ENCODE results near the gene IGFBP1.

The IGFBP1 gene

DNA sequence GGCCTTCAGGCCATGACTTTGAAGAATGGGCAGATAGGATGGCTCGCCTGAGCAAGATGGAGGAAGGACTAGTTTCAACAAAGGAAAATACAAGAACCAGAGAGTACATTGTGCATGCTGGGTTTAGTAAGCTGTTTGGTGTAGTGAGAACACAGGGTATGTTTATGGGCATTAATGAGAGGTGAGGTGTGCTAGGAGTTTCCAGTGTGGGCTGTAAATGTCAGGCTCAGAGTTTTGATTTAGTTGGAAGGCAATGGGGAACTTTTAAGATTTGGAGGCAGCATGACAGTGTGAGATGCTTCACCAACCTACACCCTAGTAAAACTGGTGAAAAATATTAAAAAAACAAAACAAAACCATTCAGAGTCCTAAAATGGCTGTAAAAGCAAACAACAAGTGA, 13.3 kb downstream of the IGFBP1 start:
- no peak for DNase-seq (ENCODE audit: low read depth in 3 of 3, low spot score in 1 of 3)

DNA sequence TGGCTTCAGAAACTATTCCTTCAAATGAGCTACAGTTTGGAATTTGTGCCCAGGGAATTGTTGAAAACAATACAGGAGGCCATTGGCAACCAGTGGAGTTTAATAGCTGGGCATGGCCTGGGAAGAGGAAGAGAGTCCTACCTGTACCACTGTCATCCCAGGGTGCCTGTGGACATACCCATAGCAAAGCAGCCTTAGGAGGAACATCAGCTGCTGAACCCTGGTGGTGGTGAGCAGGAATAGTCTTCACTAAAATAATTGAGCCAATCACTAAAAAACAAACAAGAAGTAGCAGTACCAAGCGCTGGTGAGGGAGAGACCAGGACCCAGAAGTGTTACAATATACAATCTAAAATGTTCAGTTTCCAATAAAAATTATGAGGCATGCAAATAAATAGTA, 14.5 kb downstream of the IGFBP1 start:
- no peak for DNase-seq (ENCODE audit: low read depth in 3 of 3, low spot score in 1 of 3)

DNA sequence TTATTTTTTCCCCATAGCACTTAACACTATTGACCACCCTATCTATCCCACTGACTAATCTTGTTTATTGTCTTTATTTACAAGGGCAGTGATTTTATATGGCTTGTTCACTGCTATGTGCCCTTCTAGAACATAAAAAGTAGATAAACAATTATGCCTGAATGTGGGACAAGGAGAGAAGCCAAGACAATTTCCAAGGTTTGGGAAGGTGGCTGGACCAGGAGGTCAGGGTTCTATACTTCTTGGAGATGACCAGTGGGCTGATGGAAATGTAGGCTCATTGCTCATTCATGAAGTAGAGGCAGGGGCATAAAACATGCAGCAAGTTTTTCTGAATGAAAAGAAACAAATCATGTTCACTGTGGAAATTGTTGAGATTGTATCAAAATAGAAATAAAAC, 21.3 kb downstream of the IGFBP1 start:
- no peak for DNase-seq (ENCODE audit: low read depth in 3 of 3, low spot score in 1 of 3)

DNA sequence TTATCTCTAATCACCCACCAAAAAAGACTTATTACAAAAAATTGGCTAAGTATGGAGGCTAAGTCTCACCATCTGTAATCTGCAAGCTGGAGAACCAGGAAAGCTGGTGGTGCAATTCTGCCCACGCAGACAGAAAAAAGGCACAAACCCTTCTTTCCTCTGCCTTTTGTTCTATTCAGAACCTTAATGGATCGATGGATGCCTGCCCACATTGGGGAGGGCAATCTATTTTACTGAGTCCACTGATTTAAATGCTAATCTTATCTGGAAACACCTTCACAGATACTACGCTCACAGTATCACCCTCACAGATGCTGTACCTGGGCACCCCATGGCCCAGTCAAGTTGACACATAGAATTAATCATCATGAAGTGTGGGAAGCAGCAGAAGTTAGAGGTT, 22.6 kb downstream of the IGFBP1 start:
- no peak for DNase-seq (ENCODE audit: low read depth in 3 of 3, low spot score in 1 of 3)

DNA sequence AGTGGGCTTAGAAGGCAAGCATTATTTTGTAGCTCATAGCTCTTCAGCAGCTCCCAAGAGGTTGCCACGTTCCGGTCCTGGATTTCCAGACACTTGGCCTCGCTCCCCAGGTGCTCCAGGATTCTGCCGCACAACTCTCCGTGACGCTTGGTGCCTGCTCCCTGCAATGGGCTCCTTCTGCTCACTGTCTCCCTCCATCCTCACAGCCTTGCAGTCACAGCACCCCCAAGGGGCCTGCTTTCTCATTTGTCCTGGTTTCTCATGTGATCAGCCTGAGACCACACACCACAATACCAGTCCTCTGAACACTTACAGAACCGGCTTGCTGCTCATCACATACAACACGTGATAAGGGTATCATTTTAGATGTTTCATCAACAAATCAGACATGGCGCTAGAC, 23.0 kb downstream of the IGFBP1 start:
- DNase-seq (ENCODE audit: low read depth in 3 of 3, low spot score in 1 of 3), result no peak

DNA sequence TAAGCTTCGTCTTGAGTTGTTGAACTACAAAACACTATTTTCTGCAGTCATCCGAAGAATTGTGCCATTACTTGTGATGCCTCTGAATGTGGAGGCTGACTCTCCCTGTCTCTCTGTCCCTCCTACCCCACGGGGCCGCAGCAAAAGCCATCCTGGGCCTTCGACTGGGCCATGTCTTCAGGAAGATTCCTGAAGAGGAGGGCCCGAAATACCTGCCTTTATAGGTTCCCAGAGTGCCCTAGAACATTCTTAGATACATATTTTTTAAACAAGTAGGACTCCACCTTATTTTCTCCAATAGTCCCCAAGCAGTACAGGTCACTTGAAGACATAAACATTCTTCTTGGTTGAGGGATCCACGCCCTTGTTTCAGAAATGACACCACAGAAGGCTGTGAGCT, 24.7 kb downstream of the IGFBP1 start:
- no peak for DNase-seq (ENCODE audit: low read depth in 3 of 3, low spot score in 1 of 3)

DNA sequence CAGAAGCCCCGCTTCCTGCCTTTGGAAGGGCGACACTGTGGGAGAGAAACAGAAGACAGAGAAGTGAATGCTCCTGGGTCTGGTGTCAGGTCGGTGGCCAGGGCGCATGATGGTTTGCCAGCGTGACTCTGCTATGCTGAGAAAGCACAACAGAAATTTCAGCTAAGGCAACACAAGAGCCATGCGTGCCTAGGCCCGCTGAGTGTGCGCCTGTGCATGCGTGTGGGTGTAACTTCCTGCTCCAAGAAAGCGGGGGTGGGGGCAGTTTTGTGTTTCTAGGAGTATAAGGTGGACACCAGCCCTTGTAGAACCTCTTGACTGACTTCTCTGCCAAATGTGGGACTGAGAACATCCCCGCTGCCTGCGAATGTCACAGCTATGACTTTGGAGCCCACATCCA, 26.6 kb downstream of the IGFBP1 start:
- no peak for DNase-seq (ENCODE audit: low read depth in 3 of 3, low spot score in 1 of 3)

DNA sequence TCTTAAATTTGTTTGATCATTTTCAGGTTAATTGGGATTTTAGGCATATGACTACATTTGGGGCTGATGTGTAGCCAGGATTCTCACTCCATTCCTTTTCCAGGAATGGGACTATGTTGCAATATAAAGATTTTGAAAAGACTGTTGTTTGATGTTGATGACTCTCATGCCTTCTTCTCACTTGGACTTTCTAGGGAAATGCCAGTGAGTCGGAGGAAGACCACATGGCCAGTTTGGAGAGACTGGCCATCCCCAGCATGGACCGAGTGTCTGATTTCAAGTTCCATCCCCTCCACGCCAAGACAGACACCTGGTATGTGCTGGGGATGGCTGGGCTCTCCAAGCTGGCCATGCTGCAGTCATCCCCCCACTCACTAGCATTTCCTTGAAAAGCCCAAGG, 27.3 kb downstream of the IGFBP1 start:
- no peak for DNase-seq (ENCODE audit: low read depth in 3 of 3, low spot score in 1 of 3)

DNA sequence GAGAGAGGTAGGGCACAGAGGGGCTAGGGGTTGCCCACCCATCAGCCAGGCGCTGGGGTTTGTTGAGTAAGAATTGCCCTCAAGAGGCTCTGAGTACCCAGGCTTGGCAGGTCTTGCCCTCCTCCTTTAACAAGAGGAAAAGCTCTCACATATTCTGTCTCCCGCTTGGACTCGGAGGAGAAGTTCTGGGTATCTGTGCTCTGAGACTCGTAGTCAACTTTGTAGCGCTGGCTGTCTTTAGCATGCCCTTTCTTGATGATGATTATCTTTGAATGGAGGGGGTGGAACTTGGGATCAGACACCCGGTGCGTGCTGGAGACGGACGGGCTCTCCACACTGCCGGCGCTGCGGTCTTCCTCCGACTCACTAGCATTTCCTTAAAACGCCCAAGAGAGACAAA, 28.8 kb downstream of the IGFBP1 start:
- DNase-seq (ENCODE audit: low read depth in 3 of 3, low spot score in 1 of 3), result no peak

DNA sequence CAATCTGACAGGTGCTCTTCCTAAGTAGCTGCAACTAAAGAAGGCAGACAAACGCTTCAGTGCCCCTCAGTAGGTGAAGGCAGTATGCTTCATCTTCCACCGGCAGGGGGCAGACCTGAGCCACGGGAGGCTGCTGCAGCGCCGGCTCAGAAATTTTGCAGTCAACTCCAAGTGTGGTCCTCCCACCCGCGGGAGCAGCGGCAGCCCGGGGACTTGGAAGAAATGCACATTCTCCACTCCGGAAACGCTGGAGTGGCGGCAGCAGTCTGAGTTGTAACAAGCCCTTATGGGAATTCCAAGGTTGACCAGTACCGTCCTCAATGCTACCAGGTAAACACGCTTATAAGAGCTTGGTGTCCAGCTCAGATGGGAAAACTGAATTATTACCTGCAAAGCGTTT, 29.4 kb downstream of the IGFBP1 start:
- peak in 2 of 3 donors; percentile 38 to 70 for DNase-seq (ENCODE audit: low read depth in 3 of 3, low spot score in 1 of 3)

DNA sequence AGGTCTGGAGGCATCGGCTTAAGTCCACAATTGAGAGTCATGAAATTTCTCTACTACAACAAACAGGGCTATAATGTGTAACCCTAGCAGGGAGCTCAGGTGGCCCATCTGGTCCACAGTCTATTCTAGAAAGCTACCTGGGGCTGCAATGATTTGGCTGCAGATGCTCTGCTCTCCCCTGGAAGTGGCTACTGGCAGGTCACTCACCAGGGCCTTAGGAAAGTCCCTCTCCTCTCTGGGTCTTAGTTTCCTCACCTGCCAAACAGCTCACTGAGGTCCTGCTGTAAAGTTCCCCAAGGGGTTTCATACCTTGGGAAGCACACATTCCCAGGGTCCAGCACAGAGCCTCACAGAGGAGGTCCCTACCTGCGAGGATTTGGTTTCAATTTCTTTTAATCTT, 30.3 kb downstream of the IGFBP1 start:
- no peak for DNase-seq (ENCODE audit: low read depth in 3 of 3, low spot score in 1 of 3)

DNA sequence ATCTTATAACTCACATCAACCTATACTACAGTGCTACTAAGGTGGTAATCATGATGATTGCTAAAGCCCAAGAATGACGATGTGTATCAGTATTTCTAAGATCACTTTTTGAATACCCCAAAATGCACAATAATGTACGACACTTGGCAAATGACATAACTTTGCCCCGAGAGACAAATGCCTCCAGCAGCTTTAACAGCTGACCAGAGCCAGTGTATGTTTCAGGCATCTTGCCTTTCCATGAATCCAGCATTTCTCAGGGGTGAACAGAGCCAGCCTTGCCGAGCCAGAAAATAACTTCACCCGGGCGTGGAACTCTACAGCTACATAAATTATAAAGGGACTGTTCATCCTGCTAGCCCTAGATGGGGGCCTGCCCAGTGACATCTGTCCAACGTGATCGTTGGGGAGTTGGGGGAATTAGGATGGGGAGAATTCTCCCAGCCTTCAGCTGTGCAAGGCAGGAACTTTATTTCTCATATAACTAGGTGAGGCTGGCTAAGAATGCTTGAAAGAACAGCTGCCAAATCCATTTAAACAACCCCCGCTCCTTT, 31.0 kb downstream of the IGFBP1 start:
- no peak for DNase-seq (ENCODE audit: low read depth in 3 of 3, low spot score in 1 of 3)

DNA sequence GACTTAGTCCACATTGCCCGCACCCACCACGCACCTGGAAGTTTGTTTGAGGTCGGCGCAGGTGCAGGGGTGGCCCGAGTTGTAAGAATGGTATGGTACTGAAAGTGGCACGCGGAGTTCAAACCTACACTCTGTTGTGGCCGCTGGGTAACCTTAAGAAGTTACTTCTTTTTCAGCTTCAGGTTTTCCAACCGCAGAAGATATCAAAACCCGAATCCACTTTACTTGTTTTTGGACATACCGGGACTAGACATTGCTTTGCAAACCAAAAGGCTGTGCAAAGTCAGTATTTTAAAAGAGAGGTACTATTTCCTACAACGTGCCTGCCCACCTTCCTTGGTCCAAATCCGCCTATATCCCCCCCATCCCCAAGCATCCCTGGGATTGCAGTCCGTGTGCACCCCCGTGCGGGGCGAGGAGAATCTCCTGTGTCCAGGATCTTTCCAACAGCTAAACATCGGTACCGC, 31.7 kb downstream of the IGFBP1 start:
- DNase-seq (ENCODE audit: low read depth in 3 of 3, low spot score in 1 of 3), result no peak

DNA sequence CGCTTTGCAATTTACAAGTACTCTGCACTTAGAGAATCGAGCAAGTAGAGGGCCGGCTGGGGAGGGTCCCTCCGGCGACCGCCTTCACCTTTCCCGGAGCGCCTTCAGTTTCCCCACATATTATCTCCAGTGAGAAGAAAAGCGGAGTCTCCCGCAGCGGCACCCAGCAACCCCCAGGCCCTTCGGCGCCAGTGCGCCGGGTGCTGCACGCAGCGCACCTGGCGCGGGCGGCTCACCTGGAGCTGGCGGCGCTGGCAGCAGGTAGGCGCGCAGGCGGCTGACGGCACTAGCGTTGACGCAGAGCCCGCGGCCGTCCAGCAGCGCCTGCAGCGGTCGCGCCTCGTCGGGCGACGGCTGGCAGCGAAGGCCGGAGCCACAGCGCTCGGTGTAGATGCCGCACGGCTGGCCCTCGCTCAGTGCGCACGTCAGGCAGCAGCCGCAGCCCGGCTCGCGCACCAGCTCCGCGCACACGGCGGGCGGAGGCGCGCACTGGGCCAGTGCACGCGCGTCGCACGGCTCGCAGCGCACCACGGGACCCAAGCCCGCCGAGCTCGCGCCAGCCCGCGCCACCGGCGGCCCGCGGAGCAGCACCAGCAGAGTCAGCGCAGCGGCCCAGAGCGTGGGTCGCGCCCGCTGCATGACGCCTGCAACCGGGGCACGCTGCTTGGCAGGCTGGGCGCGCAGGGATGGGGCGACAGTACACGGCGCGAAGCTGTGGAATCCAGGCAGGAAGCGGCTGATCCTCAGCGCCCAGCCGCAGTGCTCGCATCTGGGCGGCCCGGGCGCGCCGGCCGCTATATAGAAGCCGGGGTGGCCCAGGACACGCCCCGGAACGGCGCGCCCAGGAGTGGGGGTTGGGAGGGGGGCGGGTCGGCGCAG, 32.5 kb downstream of the IGFBP1 start, which contains the start of gene IGFBP3:
Gene IGFBP3 (minus strand): TSS at position 771 of the 879 bp plus-strand sequence. CDS start 132 bp downstream, at position 639.
- no peak for DNase-seq (ENCODE audit: low read depth in 3 of 3, low spot score in 1 of 3)

DNA sequence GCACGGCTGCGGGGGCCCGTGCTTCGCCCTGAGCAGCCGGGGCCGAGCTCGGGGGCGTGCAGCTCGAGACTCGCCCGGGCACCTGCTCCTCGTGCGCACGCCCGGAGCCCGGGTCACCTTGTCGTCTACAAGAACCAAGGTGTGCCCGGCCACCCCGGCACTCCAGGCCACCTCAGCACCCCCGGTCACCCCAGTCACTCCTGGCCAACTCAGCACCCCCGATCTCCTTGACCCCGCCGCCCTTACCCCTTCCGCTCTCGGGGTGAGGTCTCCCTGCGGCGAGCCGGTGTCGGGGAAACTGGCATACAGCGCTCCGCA, 33.1 kb downstream of the IGFBP1 start:
- DNase-seq (ENCODE audit: low read depth in 3 of 3, low spot score in 1 of 3), result no peak

DNA sequence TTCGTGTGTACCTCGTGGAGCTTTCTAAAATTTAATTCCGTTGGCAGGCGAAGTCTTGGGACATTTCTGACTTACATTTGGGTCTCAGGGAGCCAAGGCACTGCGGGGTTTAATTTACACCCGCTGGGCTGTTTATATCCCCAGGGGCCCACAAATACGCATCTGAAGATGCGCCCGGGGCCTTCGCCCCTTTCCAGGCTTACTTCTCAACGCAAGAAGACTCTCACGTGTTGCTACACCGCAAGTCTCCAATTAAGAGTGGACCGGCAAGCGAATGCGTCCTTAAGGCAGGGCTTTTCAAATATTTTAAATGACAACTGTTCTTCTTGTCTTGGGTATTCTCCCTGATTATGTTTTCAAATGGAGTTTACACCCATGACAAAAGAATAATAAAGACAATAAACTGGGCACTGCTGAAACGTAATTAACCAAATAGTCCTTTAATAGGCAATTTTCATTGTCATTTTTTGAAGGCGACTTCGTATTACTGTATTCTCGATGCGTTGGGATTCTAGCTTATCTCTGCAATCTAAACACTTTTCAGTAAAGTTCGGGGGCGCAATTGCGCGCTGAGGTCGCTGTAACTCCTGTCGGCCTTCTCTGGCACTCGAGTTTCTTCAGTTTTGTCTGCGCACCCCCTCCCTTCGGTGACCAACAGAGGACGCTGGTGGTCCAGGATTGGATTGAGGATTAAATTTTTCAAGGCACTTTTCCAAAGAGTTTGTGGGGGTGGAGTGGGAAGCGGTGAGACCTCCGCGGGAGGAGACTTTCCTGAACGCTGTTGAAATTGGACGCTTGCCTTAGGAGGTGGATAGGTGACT, 33.6 kb downstream of the IGFBP1 start:
- no peak for DNase-seq (ENCODE audit: low read depth in 3 of 3, low spot score in 1 of 3)

DNA sequence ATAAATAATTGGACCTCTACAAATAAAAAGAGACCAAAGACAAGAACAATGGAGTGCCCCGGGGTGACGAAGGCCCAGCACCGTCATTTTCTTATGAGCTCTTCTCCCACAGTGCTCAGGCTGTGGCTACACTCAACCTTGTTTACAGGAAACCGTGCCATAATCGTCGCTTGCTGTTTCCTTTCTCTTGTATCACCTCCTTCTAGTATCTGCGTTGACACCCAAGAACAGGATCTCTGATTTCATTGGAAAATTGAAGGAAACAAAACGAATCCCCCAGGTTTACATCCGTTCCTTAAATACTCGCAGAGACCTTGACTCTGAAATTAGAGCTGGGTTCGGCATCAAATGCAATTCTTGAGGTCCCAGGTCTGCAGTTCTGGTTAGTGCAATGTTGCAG, 34.5 kb downstream of the IGFBP1 start:
- DNase-seq (ENCODE audit: low read depth in 3 of 3, low spot score in 1 of 3), result no peak

DNA sequence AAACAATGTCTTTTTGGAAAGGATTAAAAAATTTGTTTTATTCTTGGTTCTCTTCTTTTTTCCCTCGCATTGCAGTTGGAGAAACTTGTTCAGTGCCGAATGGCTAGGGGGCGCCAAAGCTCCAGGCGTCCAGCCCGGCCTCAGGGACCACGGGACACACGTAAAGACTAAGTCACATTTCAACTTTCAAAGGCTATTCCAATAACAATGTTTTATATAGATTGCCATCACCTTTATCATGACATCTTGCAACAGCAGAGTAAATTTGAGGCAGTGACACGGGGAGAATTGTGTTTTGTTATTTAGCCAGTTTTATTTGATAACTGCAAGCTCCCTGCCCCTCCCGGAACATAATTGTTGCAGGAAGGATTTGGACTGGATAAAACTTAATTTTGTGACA, 35.0 kb downstream of the IGFBP1 start:
- peak in 1 of 3 donors; percentile 33 for DNase-seq (ENCODE audit: low read depth in 3 of 3, low spot score in 1 of 3)

DNA sequence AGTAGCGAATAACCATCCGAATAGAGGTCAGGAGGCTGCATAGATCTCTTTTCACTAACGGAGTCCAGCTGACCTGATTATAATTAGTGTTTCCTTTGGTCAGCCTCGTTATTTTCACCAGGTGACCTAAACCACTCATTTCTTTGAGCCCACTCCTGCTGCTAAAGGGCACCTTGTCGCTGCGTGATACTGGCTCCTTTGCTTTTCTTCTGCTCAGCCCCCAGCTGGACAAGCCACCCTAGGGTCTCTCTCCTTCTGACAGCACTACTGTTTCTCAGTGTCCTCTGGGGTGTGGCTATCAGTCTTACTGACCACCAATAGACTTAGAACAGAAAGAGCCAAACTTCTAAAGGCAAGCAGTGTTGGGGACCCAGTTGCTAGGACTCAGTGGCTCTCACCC, 35.5 kb downstream of the IGFBP1 start:
- DNase-seq (ENCODE audit: low read depth in 3 of 3, low spot score in 1 of 3), result no peak

DNA sequence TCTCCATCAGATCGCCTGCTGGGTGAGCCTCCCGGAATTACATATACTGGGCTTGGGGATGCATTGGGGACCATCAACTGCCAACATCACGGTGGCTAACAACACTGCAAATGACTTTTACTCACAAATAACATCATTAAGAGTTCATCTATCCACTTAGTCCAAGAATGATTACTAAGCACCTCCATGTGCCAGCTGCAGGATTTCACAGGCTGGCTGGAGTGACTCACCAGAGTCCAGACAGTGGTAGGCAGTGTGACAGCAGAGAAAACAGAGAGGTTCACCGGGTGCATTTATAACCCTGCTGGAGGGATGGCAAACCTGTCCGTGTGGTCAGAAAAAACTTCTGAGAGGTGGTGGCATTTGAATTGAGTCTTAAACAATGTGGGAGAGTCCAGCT, 36.0 kb downstream of the IGFBP1 start:
- no peak for DNase-seq (ENCODE audit: low read depth in 3 of 3, low spot score in 1 of 3)

DNA sequence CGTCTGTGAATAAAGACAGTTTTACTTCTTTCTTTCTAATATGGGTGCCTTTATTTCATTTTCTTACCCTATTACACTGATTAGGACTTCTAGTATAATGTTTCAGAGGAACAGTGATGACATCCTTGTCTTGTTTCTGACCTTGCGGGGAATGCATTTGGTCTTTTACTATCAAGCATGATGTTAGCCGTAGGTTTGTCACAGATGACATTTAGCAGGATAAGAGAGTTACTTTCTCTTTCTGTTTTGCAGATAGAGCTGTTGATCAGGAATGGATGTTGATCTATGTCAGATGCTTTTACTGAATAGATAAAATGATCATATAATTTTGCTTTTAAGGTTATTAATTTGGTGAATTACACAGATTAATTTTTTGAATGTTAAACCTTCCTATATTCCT, 39.4 kb downstream of the IGFBP1 start:
- DNase-seq (ENCODE audit: low read depth in 3 of 3, low spot score in 1 of 3), result no peak

DNA sequence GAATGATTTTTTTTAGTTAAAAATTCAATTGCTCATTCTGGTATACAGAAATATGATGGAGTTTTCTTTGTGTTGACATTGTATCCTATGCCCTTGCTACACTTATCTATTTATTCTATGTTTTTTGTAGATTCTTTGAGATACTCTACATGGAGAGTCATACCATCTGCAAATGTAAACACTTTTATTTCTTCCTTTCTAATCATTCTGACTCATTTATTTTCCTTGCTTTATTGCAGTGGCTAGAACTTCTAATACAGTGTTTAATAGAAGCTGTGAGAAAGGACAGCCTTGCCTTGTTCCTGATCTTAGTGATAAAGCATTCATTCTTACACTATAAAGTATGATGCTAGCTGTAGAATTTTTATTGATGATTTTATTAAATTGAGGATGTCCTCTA, 42.7 kb downstream of the IGFBP1 start:
- DNase-seq (ENCODE audit: low read depth in 3 of 3, low spot score in 1 of 3), result no peak

Measured in stimulated activated CD4-positive, alpha-beta T cell treated with anti-CD3 and anti-CD28 coated beads, TNF-alpha, amount 100 ng/mL, for 1 hour (primary cell).